NOMO-1 (cell line): ENCODE data around the gene TCEAL4.

Source experiments
- DNase-seq, 2 experiments: peaks; one replicate each; lab custom pipeline; 2025; ENCODE audit not compliant: unreplicated experiment in 2 of 2; lab: John Stamatoyannopoulos, UW

TCEAL4 gene

DNA sequence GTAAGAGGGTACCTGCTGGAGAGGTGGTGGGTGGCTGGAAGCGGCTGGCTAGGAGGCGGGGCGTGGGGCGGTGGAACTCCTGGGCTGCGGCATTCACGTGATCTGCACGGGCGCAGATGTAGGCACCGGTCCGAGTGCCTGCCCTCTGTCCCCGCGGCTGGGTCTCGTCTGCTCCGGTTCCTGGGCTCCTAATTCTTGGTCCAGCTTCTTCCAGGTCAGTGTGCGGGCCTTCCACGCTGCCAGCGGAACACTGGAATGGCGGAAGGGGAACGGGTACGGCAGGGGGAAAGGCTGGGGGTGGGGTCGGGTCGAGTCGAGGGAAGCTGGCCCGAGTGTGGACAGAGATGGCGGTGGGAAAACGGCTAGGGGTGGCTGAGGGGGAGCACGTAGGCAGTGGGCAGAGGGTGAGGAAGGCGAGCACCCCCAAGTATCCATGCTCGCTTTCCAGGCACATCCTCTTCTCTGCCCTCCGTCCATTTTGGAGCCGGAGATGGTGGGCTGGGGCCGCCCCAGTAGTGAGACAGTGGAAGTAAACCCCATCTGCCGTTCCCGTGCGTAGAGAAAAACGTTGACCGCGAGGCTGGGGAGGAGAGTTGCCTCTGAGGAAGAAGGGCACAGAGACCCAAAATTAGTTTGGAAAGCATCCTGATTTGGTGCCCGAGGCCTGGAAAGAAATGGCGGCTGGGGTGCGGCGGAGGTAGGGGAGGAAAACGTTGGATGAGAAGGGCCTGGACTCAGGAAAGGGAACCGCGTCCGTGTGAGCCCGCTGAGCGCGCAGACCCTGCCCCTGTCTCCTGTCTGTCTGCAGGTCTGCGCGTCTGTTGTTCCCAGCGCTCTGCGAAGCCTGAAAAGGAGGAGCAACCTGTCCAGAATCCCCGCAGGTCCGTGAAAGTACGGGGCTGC, at the start of gene TCEAL4:
Gene TCEAL4 (plus strand): TSS at position 105 of the 903 bp plus-strand sequence. CDS start 1,161 bp downstream, outside the sequence.
- no peak for DNase-seq

DNA sequence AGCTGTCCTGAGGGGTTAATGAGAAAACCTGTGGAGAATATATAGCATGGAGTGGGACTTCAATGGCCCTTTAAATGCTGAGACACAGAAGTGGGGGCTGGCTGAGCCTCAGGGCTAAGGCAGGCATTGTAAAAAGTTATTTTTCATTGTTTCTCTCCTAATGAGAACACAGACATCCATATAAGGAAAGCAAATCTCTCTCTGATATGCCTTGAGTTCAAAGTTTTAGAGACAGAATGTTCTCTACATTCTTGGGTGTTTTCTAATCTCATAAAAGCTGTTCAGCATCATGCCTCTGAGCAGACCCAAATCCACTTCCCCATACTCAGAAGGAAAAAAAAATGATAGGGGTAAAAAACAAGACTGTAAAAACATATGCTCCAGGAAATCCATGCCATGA, 49.2 kb upstream of the TCEAL4 start:
- no peak for DNase-seq

DNA sequence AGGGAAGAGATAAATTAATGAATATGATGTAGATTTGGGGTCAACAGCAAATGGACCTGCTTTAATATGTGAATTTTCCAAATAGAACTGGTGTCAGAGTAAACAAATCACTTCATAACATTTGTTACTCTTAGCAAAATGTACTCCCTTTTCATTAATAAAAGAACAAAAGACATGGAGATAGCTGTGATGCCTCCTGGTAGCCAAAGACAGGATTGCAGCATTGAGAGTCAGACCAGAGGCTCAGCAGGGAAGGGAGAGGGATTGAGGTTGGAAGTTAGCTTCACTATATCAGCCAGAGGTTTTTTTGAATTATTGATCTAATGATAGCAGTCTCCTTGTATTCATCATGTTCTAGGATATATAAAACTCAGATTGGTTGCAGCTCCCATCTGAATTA, 48.6 kb upstream of the TCEAL4 start:
- no peak for DNase-seq

DNA sequence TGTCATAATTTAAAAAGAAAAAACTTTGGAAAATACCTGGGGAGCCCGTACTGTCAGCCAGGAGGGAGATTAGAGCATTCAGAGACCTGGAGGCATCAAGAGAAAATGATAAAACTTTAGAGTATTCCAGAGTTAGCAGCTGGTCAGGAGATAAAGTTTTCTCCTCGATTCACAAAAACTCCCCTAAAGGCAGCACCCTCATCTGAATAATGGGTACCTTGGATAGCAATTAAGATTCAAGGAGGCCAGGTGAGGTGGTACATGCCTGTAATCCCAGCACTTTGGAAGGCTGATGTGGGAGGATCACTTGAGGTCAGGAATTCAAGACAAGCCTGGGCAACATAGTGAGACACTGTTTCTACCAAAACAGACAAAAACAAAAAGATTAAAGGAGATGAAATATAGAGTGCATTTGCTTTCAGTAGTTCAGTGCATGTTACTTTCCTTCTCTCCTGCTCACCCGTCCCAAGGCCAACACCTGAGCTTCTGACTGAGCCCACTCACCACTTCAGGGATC, 47.4 kb upstream of the TCEAL4 start:
- no peak for DNase-seq

DNA sequence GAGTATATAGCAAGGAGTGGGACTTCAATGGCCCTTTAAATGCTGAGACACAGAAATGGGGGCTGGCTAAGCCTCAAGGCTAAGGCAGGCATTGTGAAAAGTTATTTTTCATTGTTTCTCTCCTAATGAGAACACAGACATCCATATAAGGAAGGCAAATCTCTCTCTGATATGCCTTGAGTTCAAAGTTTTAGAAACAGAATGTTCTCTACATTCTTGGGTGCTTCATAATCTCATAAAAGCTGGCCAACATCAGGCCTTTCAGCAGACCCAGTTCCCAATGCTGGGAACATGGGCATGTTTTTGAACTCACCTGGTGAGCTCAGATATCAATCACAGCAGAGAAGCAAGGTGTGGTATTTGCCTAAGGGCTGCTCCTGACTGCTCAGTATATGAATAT, 46.6 kb upstream of the TCEAL4 start:
- DNase-seq: no peak

DNA sequence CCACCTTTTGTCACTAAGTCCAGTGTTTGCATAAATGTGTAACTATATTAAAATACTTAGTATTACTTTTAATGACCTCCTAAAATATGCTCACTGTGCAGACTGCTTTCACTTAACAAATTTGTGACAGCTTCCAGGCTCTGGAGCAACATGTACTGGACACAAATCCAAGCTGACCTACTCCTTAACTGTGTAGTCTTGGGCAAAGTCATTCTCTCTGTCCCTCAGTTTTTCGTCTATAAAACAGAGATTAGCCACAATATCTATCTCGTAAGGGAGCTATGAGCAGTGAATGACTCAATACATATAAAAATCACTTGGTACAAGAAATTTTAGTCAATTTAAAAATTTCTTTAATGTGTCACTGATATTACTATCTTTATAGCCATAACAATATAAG, 45.6 kb upstream of the TCEAL4 start:
- DNase-seq: no peak

DNA sequence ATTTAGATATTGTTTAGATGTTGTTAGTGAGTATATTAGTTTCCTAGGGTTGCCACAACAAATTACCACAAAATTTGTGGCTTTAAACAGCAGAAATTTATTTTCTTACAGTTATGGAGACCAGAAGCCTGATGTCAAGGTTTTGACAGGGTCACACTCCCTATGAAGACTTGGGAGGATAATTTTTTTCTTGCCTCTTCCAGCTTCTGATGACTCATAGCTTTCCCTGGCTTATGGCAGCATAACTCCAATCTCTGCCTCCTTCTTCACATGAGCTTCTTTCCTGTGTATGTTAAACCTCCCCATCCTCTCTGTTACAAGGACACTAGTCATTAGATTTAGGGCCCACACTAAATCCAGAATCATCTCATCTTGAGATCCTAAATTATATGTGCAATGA, 45.2 kb upstream of the TCEAL4 start:
- DNase-seq: no peak

DNA sequence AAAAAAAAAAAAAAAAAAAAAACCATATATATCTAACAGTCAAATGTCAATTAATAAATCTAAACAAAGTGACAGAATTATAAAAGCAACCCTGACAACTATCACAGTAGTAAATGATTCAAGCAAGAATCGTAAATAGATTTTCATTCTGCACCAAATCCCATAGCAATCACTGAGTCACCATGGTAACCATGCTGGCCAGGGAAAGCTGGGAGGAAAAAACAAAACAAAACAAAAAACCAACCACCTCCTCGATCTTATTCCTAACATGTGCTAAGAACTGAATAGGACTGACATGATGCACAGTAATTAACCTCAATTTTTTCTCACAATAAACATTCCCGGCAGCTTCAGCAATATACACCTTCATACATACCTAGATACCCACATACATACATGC, 35.4 kb upstream of the TCEAL4 start:
- DNase-seq: no peak

DNA sequence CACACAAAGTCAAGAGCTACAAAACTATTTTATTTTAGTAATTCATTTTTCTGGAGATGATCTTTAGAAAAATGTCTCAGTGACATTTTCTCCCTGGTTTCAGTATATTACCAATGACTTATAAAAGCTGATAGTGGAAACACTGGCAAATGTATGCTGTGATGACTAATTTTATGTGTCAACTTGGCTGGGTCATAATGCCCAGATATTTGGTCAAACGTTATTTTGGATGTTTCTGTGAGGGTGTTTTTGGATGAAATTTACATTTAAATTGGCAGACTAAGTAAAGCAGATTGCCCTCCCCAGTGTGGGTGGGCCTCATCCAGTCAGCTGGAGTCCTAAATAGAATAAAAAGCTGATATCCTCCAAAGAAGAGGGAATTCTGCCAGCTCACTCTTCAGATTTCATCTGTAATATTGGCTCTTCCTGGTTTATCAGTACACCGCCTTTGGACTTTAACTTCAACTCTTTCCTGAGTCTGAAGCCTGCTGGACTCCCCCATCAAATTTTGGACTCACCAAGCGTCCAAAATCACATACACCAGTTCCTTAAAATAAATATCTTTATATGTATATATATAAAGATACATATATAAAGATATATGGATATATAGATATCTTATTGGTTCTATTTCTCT, 34.8 kb upstream of the TCEAL4 start:
- DNase-seq: no peak

DNA sequence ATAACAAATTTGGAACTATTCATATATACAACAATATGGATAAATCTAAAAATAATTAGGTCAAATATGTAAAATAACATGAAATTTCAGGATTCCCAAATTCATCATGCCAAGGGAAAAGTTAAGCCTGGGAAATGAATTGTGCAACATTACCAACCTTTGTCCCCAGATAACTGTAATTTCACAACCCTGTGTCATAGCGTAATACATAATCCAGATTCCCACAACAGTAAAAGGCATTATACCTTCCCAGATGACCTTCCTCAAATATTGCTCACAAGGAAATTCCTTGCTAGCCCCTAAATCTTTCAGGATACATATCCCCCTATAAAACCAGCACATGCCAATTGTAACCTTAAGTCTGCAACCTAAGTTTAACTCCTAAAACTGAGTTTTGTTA, 33.1 kb upstream of the TCEAL4 start:
- DNase-seq: no peak

DNA sequence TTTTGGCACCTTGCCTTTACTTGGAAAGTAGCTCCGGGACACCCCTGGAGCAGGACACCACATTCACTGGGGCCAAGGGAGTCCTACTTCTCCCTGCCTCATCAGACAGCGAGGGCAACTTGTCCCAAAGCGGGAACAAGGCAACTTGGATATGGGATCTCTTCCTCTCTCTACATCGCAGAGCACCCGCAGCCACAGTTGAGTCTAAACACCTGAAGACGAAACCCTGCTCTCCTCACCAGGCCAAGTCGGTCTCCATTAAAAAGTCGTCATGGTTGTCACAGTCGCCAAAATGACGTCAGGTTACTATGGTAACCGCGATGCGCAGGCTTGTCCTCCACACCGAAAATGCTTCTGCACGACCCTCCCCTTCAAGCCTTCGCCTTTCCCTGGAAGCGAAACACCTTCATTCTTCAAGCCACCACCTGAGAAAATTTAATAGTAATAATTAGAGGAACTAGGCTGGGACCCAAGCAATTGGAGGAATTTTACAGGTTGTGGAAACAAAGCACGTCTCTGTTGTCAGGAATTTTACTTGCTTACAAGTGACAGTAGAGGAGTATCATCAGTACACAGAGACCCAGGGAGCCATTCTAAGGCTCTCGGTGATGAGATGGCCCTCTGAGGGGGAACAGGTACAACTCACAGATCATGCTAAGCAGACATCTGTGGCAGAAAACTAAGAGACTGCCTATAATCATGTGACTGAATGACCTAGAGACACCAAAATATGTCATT, 30.5 kb upstream of the TCEAL4 start:
- DNase-seq: peak; percentile 23 to 62

DNA sequence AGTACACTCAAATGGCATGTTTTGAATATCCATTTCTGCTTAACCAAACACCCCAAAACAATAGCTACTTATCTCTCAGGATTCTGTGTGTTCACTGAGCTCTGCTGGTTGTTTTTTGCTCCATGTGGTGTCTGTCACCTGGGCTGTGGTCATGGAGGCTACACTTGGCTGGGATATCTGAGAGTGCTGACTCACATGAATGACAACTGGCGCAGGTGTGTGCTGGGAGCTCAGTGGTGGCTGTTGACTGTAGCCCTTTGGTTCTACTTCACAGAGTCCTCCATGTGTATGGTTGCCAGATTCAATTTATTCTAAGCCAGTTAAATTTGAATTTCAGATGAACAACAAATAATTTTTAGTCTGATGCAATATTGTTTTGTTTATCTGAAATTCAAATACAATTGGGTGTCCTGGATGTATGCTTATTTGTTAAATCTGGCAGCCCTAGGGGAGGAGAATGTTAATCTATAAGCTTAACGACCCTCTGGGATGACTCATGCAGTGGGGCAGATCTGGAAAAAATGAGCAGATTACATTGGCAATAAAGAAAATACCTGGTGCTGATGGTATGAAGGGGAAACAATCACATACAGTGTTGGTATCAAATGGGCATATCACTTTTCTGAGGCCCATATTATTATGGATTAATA, 28.2 kb upstream of the TCEAL4 start:
- no peak for DNase-seq

DNA sequence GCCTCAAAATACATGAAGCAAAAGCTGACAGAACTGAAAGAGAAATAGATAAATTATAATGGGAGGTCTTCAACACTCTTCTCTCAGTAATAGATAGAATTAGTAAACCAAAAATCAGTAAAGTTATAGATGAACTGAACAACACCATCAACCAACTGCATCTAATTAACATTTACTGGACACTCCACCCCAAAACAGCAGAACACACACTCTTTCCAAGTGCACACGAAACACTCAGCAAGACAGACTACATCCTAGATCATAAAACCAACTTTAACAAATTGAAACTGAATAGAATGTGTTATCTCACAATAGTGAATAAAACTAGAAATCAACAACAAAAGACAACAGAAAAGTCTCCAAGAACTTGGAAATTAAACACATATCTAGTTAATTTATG, 25.1 kb upstream of the TCEAL4 start:
- no peak for DNase-seq

DNA sequence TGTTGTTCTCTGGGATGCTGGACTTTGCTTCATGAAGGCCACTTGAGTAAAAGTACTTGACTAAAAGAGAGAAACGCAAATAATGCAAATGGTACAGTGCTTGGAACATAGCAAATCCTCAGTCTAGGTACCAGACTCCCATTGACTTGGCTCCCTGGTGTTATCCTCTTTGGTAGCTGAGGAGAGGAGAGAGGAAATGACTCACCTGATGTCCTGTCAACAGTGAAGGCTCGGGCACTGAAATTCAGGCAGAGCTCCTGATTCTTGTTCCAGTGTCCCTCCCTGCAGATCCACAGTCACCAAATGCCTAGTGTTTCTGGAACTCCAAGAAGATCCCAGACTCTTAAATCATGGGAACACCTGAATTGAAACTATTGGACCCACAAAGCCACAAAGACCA, 22.5 kb upstream of the TCEAL4 start:
- DNase-seq: no peak

DNA sequence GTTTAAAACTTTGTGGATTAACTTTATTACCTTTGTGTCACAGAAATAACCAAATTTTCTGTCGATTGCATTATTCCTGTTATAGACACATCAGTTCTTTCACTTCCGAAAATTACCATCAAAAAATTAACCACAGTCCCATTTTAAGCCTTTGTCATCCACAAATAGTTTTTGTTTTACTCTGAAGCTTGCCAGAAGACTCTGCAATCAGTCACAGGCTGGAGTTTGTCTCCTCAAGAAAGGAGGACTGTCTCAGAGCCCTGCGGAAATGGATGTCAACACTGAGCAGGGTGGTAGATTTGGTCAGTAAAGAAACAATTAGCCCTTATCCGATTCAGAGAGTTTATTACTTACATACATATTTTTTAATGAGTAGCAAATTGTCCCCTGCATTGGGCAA, 20.1 kb upstream of the TCEAL4 start:
- peak; percentile 28 to 47 for DNase-seq

DNA sequence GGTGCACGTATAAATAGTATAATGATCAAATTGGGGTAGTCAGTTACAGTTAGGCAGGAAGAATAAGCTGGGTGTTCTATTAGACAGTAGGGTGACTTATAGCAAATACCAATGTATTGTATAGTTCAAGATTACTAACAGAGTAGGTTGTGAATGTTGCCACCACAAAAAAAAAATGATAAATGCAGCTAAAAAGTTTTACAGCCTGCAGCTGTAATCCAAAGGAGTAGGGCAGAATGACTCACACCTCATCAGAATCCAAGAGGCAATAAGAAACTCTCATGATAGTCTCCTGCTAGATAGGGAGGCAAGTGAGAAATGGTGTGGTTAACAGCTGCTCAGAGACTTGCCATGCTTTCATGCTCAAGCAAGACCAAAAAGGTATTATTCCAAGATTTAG, 19.6 kb upstream of the TCEAL4 start:
- peak in 1 of 2 experiments; percentile 11 for DNase-seq

DNA sequence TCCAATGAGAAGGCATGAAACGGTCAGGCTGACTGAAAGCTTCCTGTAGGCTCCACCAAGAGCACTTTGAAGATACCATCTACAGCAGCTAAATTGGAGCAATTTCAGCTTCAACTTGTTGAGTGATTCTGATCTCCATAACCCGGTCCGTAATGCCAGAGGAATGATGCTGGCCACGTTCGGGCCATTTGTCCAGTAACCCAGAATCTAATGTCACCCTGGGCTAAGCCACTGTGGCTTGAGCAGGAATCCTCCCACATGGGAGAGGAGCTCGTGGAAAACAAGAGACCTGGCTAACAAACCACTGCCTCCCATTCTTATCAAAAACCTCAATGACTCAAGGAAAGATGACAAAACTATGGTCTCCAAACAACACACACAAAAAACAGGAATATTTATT, 14.2 kb upstream of the TCEAL4 start:
- no peak for DNase-seq

DNA sequence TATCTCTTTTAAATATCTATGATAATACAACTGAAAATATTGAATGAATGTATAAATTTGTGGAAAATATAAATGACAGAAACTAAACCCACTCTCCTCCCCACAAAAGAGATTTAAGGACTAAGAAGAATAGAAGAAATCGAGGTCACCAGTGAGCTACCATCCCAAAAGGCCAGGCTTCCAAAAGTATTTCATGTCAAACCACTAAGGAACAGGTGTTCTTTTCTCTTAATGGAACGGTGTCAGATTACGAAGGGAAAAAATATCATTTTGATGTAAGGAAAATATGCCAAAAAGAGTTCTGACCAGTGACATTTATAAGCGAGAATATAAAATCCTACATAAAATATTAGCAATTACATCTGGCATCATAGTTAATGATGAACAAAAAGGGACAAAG, 13.6 kb upstream of the TCEAL4 start:
- no peak for DNase-seq

DNA sequence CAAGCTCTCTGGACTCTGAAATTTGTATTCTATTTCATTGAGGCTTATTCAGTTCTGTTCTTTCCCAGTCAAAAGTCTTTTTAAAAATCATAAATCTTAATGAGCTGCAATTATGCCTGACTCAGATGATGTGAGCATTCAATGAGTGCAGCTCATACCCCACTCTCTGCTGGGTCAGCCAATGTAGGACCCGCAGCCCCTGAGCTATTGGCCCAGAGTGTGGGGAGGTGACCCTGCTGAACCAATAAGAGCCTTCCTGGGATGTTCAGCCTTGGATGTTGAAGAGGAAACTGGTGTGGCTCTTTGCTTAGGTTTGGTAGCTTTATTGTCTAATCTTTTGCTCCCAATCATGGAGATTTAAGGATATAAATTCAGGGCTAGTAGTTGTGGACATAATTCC, 12.1 kb upstream of the TCEAL4 start:
- DNase-seq: no peak

DNA sequence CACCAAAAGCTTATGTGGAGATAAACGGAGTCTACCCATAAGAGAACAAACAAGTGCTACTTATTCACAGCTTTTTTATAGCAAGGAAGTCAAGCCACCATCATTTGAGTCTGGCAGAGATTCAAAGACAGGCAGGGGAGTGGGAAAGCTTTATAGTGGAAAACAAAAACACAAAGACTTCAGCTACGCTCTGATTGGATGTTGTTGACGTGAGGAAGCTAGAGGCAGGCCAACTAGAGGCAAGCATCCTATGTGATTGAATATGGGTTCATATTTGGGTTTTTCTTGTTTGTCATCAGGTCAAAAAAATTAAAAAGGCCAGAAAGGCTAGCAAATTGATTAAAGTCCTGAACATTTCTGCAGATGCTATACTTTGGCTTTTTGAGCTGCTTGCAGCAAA, 719 bp upstream of the TCEAL4 start:
- DNase-seq: no peak

DNA sequence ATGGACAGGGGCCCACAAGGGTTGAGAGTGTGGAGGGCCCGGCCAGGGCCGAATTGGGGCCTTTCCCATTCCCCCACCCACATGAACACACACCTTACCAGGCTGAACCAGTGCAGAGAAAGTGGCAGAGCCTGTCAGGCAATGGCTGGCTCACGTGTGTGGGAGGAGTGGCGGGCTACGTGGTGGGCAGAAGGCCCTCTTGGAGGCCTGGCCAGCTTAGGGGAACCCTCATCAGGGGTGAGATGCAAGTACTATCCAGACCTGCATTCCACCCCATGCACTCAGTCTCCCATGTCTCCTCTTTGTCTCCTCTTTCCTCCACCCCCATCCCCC, 965 bp downstream of the TCEAL4 start:
- DNase-seq: no peak
